Right atrium auricular region (tissue), 2 donors: ENCODE data around the gene SPSB2. TPM values are rescaled to one million over a fixed set of nuclear protein-coding genes. Genes with fewer than 3 reads are reported as not detected.

ENCODE experiments used
- DNase-seq: peaks from one replicate; pipeline ENCODE4 v3.0.0-alpha.2; 2019; ENCODE audit warnings: low spot score
- H3K27ac ChIP-seq, 2 donors: fragments of 200-600 bp; sonication (generic); 1 replicate in 1 of 2; 2 replicates in 1 of 2; pipeline ENCODE4 v1.5.1; 2016 to 2019
- H3K27me3 ChIP-seq, 2 donors: fragments of 200-600 bp; sonication (generic); one replicate each; pipeline versions ENCODE4 v1.5.1 to v1.6.0; 2017 to 2019
- H3K36me3 ChIP-seq: fragments of 200-600 bp; sonication (generic); one replicate; pipeline ENCODE4 v1.5.1; 2016
- H3K4me1 ChIP-seq, 2 donors: fragments of 200-600 bp; sonication (generic); one replicate each; pipeline versions ENCODE4 v1.5.1 to v1.6.0; 2017 to 2019
- H3K4me3 ChIP-seq, 2 donors: fragments of 200-600 bp; sonication (generic); 1 replicate in 1 of 2; 2 replicates in 1 of 2; pipeline ENCODE4 v1.5.1; 2017 to 2019; ENCODE audit warnings: mild to moderate bottlenecking in 1 of 2, moderate library complexity in 1 of 2
- H3K9me3 ChIP-seq, 2 donors: fragments of 200-600 bp; sonication (generic); one replicate each; pipeline ENCODE4 v1.5.1; 2019
- CTCF ChIP-seq, 2 donors: fragments of 200-600 bp; sonication (generic); IDR thresholded peaks; one replicate each; pipeline ENCODE4 v1.5.1; 2019; ENCODE audit warnings: antibody characterized with exemption in 2 of 2
- total RNA-seq, 2 donors: library from RNA; depleted of rRNA; stranded (reverse); fragments of >200 nt; gene quantifications; one replicate each; pipeline ENCODE4 v1.1.0, GENCODE V29; 2016

Gene SPSB2
- total RNA-seq, 2 donors from 2014 or later = 4.1 to 6.4 TPM

GRCh38 chr12:6825398-6826124, 47.5 kb downstream of the SPSB2 start:
- Histone ChIP-seq H3K9me3 (no peaks in the 10 kb centered on the region), H3K27me3 (no peaks in the 10 kb centered on the region)

DNA sequence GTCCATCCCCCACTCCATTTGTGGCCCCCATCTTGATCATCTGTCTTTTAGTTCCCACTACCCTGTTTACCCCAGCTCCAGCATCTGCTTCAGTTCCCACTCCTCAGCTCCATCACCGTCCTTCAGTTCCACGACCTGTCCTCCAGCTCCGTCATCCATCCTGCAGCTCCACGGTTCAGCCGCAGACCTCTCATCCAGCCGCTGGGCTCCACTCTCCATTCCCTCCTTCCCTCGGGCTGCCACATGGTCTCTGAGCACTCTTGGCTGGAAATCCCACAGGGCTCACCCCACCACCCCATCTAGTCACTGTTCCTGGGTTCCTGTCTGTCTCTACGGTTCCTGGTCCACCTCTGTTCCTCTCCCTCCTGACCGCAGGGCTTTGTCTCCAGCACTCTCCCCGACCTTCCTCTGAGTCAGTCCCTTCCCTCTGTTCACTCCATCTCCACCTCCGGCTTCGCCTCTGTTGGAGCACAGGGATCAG, 48.2 kb downstream of the SPSB2 start:
- Histone ChIP-seq H3K36me3 (no peaks in the 10 kb centered on the region), H3K27me3 (no peaks in the 10 kb centered on the region), H3K4me3 (no peak overlapping the region), H3K9me3 (no peaks in the 10 kb centered on the region), H3K27ac (no peak overlapping the region), H3K4me1 (peaks cover 3 to 58% of the 10 kb centered on the region in 2 donors)
- no peak for DNase-seq
- no peak for TF ChIP-seq CTCF (IDR thresholded peaks at IDR 0.05)

More at GRCh38 chr12:6825398-6826124, 47.5 kb downstream of the SPSB2 start:
- no peaks in the 10 kb centered on the region for H3K36me3 ChIP-seq
- TF ChIP-seq CTCF (IDR thresholded peaks at IDR 0.05) = peak; percentile 66 to 95
- no peak overlapping the region for H3K27ac ChIP-seq
- H3K4me1 ChIP-seq = peaks cover 3 to 58% of the 10 kb centered on the region in 2 donors
- H3K4me3 ChIP-seq = peak overlapping the region in 1 of 2 donors; percentile 7
- DNase-seq = peak; percentile 90

DNA sequence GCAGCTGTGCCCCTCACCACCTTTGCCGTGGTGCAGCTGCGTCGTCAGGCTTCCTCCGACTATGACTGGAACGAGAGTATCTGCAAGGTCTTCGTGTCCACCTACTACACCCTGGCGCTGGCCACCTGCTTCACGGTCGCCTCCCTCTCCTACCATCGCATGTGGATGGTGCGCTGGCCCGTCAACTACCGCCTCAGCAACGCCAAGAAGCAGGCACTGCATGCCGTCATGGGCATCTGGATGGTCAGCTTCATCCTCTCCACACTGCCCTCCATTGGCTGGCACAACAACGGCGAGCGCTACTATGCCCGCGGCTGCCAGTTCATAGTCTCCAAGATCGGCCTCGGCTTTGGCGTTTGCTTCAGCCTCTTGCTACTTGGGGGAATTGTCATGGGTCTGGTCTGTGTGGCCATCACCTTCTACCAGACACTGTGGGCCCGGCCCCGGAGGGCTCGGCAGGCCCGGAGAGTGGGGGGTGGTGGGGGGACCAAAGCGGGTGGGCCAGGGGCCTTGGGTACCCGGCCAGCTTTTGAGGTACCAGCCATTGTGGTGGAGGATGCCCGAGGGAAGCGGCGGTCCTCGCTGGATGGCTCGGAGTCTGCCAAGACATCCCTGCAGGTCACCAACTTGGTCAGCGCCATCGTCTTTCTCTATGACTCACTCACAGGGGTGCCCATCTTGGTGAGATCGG, 48.9 kb downstream of the SPSB2 start:
- H3K4me1 ChIP-seq = peaks cover 3 to 51% of the 10 kb centered on the region in 2 donors
- H3K27me3 ChIP-seq = no peaks in the 10 kb centered on the region
- H3K4me3 ChIP-seq = no peak overlapping the region
- DNase-seq = no peak
- no peaks in the 10 kb centered on the region for H3K36me3 ChIP-seq
- no peak for TF ChIP-seq CTCF (IDR thresholded peaks at IDR 0.05)
- H3K9me3 ChIP-seq = no peaks in the 10 kb centered on the region
- no peak overlapping the region for H3K27ac ChIP-seq

DNA sequence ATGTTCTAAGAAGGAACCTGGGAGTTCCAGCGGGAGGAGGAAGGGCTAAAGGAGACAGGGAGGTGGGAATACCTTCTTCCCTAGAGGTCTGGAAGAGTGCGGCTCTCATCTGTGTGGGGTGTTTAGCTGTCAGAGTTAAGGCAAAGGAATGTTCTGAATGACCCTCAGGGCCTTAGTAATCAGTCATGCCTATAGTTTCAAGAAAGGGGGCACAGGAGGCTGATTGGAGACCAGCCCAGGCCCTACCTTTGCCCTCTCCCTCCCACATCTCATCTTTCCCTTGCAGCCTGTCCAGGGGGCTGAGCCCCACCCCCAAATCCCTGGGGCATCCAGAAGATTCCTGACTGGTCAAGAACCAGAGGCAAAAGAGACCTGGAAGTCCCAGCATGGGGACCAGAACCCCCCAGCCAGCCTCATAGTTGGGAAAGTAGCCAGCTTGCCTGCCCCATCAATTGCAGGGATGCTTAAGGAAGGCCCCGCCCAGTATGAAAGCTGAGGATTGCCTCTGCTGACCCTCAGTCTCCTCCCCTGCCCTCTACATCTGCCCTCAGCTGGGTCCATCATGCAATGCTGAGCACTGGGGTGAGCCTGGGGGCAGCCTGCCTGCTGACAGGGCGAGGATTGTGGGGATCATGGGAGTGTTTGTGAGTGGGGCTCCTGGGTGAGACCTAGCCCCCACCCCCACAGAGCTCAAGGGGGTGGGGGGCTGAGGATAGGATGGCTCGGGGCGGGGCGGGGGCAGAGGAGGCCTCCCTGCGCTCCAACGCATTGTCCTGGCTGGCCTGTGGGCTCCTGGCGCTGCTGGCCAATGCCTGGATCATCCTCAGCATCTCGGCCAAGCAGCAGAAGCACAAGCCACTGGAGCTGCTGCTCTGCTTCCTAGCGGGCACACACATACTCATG, 49.7 kb downstream of the SPSB2 start:
- H3K4me3 ChIP-seq = no peak overlapping the region
- no peaks in the 10 kb centered on the region for H3K36me3 ChIP-seq
- no peaks in the 10 kb centered on the region for H3K27me3 ChIP-seq
- no peak for TF ChIP-seq CTCF (IDR thresholded peaks at IDR 0.05)
- no peak overlapping the region for H3K27ac ChIP-seq
- DNase-seq = no peak
- H3K4me1 ChIP-seq = peaks cover 3 to 47% of the 10 kb centered on the region in 2 donors
- no peaks in the 10 kb centered on the region for H3K9me3 ChIP-seq

DNA sequence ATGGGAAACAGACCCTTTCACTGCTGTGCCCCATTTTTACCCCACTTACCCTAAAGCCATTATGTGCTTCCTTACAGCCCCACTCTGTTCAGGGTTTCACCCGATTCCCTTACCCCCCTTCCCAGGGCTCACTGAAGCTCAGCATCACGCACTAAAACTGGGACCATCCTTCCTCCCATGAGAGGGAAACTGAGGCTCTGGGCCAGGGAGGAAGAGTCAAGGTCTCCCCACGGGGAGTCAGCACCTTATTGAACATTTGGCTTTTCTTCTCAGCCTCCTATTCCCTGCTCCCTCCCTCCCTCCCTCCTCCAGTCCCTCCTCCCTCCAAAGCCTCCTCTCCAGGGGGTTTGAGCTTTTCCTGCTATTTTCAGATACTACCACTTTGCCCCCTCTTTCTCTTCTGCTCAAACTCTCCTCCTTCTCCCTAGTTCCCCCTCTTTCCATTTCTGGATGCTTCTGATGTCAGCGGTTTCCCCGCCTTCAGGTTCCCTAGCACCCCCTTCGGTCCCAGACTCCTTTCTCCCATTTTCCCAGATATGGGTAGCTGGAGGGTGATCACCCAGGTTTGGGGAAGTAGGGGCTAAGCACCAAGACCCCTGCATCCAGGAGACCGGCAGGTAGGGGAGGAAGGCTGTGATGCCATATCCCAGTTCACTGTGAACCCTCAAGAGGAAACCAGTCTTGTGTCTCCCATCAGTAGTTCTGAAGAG, 50.5 kb downstream of the SPSB2 start:
- Histone ChIP-seq H3K27ac (no peak overlapping the region), H3K9me3 (no peaks in the 10 kb centered on the region), H3K4me1 (peaks cover 3 to 40% of the 10 kb centered on the region in 2 donors), H3K4me3 (peak overlapping the region in 1 of 2 donors; percentile 58), H3K27me3 (no peaks in the 10 kb centered on the region), H3K36me3 (no peaks in the 10 kb centered on the region)
- no peak for TF ChIP-seq CTCF (IDR thresholded peaks at IDR 0.05)
- no peak for DNase-seq
